HepG2 (cell line): Measurements from ENCODE around the gene ABCC3. TPM values are rescaled to one million over a fixed set of nuclear protein-coding genes. Genes with fewer than 3 reads are reported as not detected.
A peak's percentile ranks its signal among the peaks of the same experiment; 100 is the strongest.

Experiments
- ARNT ChIP-seq: fragments of 450-650 bp; IDR thresholded peaks from 2 replicates; pipeline ENCODE4 v1.6.1; 2017
- ATAD3A ChIP-seq: sonication (generic); formaldehyde crosslinking; IDR thresholded peaks from 2 replicates; pipeline ENCODE4 v1.4.0; 2020; ENCODE audit warnings: missing genetic modification reagents
- BRD4 ChIP-seq: sonication (generic); formaldehyde crosslinking; IDR thresholded peaks from 2 replicates; pipeline ENCODE4 v1.4.0; 2020; ENCODE audit warnings: missing genetic modification reagents
- ETS1 ChIP-seq: sonication (generic); formaldehyde crosslinking; IDR thresholded peaks from 2 replicates; pipeline ENCODE4 v1.4.0; 2020; ENCODE audit warnings: missing genetic modification reagents
- FOXK1 ChIP-seq: sonication (generic); formaldehyde crosslinking; IDR thresholded peaks from 2 replicates; pipeline ENCODE4 v1.4.0; 2020; ENCODE audit warnings: low read depth, missing genetic modification reagents, borderline replicate concordance
- KAT2B ChIP-seq: fragments of 150-350 bp; IDR thresholded peaks from 2 replicates; pipeline ENCODE4 v1.6.1; 2014; ENCODE audit warnings: low read depth, low read length, borderline replicate concordance
- KDM5A ChIP-seq: fragments of 200-600 bp; sonication (generic); IDR thresholded peaks from 2 replicates; pipeline ENCODE4 v1.7.0; 2018; ENCODE audit warnings: antibody characterized with exemption, mild to moderate bottlenecking, low read length, borderline replicate concordance
- MAF1 ChIP-seq: sonication (generic); formaldehyde crosslinking; IDR thresholded peaks from 2 replicates; pipeline ENCODE4 v1.5.0; 2020; ENCODE audit warnings: missing genetic modification reagents, borderline replicate concordance
- MAFK ChIP-seq, 2 experiments: IDR thresholded peaks in 1 of 2; conservative IDR thresholded peaks in 1 of 2; 2 replicates each; pipeline ENCODE4 v1.6.1; 2011; ENCODE audit warnings: improper control_type of control experiment in 2 of 2, low read length in 2 of 2
- NCOA5 ChIP-seq: sonication (generic); formaldehyde crosslinking; IDR thresholded peaks from 2 replicates; pipeline ENCODE4 v1.4.0; 2020; ENCODE audit warnings: missing genetic modification reagents
- REST ChIP-seq, 2 experiments: IDR thresholded peaks; 2 replicates each; pipeline ENCODE4 v1.6.1; 2011 to 2012; ENCODE audit warnings: low read length in 2 of 2, borderline replicate concordance in 1 of 2, low read depth in 1 of 2, mild to moderate bottlenecking in 1 of 2, moderate library complexity in 1 of 2
- SETDB1 ChIP-seq: sonication (generic); formaldehyde crosslinking; IDR thresholded peaks from 2 replicates; pipeline ENCODE4 v1.5.1; 2020; ENCODE audit warnings: missing genetic modification reagents, mild to moderate bottlenecking, borderline replicate concordance
- XBP1 ChIP-seq: sonication (generic); formaldehyde crosslinking; IDR thresholded peaks from 2 replicates; pipeline ENCODE4 v1.5.0; 2020; ENCODE audit warnings: missing genetic modification reagents
- ZBTB7B ChIP-seq: sonication (generic); formaldehyde crosslinking; IDR thresholded peaks from 2 replicates; pipeline ENCODE4 v1.4.0; 2020; ENCODE audit warnings: missing genetic modification reagents
- ZNF24 ChIP-seq: fragments of 450-650 bp; IDR thresholded peaks from 2 replicates; pipeline ENCODE4 v1.6.1; 2017; ENCODE audit warnings: antibody characterized with exemption, mild to moderate bottlenecking
- ZNF432 ChIP-seq: sonication (generic); formaldehyde crosslinking; IDR thresholded peaks from 2 replicates; pipeline ENCODE4 v1.5.0; 2020; ENCODE audit warnings: missing genetic modification reagents, mild to moderate bottlenecking, borderline replicate concordance
- ZNF607 ChIP-seq: sonication (generic); formaldehyde crosslinking; IDR thresholded peaks from 2 replicates; pipeline ENCODE4 v1.5.1; 2020; ENCODE audit warnings: missing genetic modification reagents, mild to moderate bottlenecking, borderline replicate concordance
- ZNF83 ChIP-seq: sonication (generic); formaldehyde crosslinking; IDR thresholded peaks from 2 replicates; pipeline ENCODE4 v1.4.0; 2020; ENCODE audit warnings: missing genetic modification reagents, mild to moderate bottlenecking, borderline replicate concordance
- polyA plus RNA-seq, 8 experiments: library from polyadenylated mRNA; depleted of rRNA in 3 of 8; stranded (reverse) in 7 of 8; unstranded in 1 of 8; fragments of >200 nt; fragmentation: Illumina TruSeq in 4 of 8; extraction: Trizol in 4 of 8; gene quantifications; 2 replicates each; pipeline versions ENCODE4 v1.2.1 to v1.2.3, GENCODE V29; 2011 to 2016; ENCODE audit warnings: low read depth in 4 of 8, missing spikeins in 1 of 8, mixed read lengths in 1 of 8; ENCODE audit not compliant: insufficient read depth in 1 of 8
- total RNA-seq, 5 experiments: library from RNA; depleted of rRNA; stranded (reverse); fragments of >200 nt; fragmentation: Illumina TruSeq; extraction: Trizol; gene quantifications; 2 replicates each; pipeline ENCODE4 v1.2.3, GENCODE V29; 2016; ENCODE audit warnings: low read depth in 1 of 5
- TF ChIP-seq, protein P1 (sequence below): sonication (generic); formaldehyde crosslinking; IDR thresholded peaks from 2 replicates; pipeline ENCODE4 v1.8.1; 2023; ENCODE audit warnings: mild to moderate bottlenecking, inconsistent platforms, moderate library complexity, missing genetic modification reagents, borderline replicate concordance
- TF ChIP-seq, protein P2 (sequence below): IDR thresholded peaks from 2 replicates; pipeline ENCODE4 v1.6.1; 2016; ENCODE audit warnings: low read depth
- TF ChIP-seq, protein P3 (sequence below): sonication (generic); formaldehyde crosslinking; IDR thresholded peaks from 2 replicates; pipeline ENCODE4 v1.8.1; 2023; ENCODE audit warnings: mild to moderate bottlenecking, missing genetic modification reagents

ABCC3 gene
- total and polyA plus RNA-seq, 2 of the 13 experiments (the other 11 are each of a cell fraction or from before 2014, with no cell fraction given): 25.2 to 50.7 TPM

DNA sequence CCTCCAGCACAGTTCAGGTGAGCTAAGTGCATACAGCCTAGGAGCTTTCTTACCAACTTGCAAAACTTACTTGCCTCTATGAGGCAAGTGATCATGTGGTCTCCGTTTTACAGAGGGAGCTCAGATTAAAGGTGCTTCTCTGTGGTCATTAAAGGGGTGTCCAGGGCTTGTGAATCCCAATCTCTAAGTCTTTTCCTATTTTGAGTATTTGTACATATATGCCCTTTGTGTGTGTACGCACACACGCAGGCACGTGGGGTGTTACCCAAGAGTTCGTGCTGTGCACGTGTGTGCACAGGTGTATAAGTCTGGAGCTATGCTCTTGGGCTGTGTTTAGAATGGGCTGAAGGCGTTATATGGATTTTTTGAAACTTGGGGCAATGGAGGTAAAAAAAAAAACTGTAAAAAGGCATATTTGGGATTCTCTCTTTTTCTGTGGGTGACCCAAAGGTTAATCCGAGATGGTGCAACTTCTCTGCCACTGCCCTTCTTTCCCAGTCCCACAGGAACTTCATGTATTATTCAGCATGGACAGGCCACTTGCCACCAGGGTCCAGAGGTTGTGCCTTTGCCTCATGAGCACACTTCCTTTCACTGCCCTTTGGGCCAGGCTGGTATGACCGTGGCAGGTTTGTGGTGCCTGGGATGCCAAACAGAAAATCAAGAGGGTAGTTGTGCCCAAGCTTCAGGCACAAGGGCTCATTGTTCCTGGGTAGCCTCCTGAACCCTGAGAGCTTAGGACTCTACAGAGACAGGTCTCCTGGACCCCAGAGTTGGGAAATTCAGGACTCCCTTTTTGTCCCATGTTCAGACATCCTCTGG, 1.5 kb downstream of the ABCC3 start (continued):
- TF ChIP-seq REST (IDR thresholded peaks at IDR 0.05; ENCODE audit: borderline replicate concordance in 1 of 2, low read depth in 1 of 2, low read length in 2 of 2) (no peak), MAF1 (CRISPR knock-in tag) (no peak), ZNF83 (no peak), ZNF432 (no peak), ETS1 (no peak), ZNF24 (no peak), ZBTB7B (peak; percentile 30; the same call in 1 of the 2 replicates), ZNF607 (CRISPR knock-in tag) (0 out of 2 replicates have a peak, but pooled peaks have one; percentile 5), FOXK1 (CRISPR knock-in tag) (peak; percentile 54; the same call in 1 of the 2 replicates), SETDB1 (no peak), ATAD3A (no peak), XBP1 (CRISPR knock-in tag) (no peak), KDM5A (no peak), MAFK (conservative IDR thresholded peaks at IDR 0.05 in 1 of 2, IDR thresholded peaks at IDR 0.05 in 1 of 2; ENCODE audit: low read length in 2 of 2) (no peak), ARNT (no peak), NCOA5 (CRISPR knock-in tag) (no peak), BRD4 (0 out of 2 replicates have a peak, but pooled peaks have one; percentile 37), KAT2B (no peak)
- TF ChIP-seq, protein P1, sequence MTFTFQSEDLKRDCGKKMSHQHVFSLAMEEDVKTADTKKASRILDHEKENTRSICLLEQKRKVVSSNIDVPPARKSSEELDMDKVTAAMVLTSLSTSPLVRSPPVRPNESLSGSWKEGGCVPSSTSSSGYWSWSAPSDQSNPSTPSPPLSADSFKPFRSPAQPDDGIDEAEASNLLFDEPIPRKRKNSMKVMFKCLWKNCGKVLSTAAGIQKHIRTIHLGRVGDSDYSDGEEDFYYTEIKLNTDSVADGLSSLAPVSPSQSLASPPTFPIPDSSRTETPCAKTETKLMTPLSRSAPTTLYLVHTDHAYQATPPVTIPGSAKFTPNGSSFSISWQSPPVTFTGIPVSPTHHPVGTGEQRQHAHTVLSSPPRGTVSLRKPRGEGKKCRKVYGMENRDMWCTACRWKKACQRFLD (CRISPR knock-in tag): no peak
- TF ChIP-seq, protein P2, sequence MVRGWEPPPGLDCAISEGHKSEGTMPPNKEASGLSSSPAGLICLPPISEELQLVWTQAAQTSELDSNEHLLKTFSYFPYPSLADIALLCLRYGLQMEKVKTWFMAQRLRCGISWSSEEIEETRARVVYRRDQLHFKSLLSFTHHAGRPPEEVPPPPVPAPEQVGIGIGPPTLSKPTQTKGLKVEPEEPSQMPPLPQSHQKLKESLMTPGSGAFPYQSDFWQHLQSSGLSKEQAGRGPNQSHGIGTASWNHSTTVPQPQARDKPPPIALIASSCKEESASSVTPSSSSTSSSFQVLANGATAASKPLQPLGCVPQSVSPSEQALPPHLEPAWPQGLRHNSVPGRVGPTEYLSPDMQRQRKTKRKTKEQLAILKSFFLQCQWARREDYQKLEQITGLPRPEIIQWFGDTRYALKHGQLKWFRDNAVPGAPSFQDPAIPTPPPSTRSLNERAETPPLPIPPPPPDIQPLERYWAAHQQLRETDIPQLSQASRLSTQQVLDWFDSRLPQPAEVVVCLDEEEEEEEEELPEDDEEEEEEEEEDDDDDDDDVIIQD (CRISPR knock-in tag): no peak
- TF ChIP-seq, protein P3, sequence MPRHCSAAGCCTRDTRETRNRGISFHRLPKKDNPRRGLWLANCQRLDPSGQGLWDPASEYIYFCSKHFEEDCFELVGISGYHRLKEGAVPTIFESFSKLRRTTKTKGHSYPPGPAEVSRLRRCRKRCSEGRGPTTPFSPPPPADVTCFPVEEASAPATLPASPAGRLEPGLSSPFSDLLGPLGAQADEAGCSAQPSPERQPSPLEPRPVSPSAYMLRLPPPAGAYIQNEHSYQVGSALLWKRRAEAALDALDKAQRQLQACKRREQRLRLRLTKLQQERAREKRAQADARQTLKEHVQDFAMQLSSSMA (CRISPR knock-in tag): no peak
